Mucosa of rectum (tissue), 2 donors: ENCODE results near the gene ATP5ME.

ENCODE experiments used
- H3K27ac ChIP-seq, 2 donors: one replicate each; pipeline ENCODE4 v1.7.0; 2013; ENCODE audit warnings: inconsistent platforms in 2 of 2, low read depth in 2 of 2, low read length in 2 of 2
- H3K27me3 ChIP-seq, 2 donors: one replicate each; pipeline ENCODE4 v1.7.0; 2013; ENCODE audit warnings: low read length in 2 of 2; ENCODE audit not compliant: control insufficient read depth in 2 of 2, insufficient read depth in 2 of 2
- H3K36me3 ChIP-seq, 2 donors: one replicate each; pipeline ENCODE4 v1.7.0; 2013; ENCODE audit warnings: low read length in 2 of 2; ENCODE audit not compliant: control insufficient read depth in 2 of 2, insufficient read depth in 2 of 2
- H3K4me1 ChIP-seq, 2 donors: one replicate each; pipeline ENCODE4 v1.7.0; 2013; ENCODE audit warnings: low read length in 2 of 2, mild to moderate bottlenecking in 1 of 2; ENCODE audit not compliant: control insufficient read depth in 2 of 2, insufficient read depth in 2 of 2
- H3K4me3 ChIP-seq, 2 donors: one replicate each; pipeline ENCODE4 v1.7.0; 2013; ENCODE audit warnings: low read length in 2 of 2
- H3K9ac ChIP-seq, 2 donors: one replicate each; pipeline ENCODE4 v1.7.0; 2013; ENCODE audit warnings: low read length in 2 of 2, low read depth in 1 of 2, mild to moderate bottlenecking in 1 of 2
- H3K9me3 ChIP-seq, 2 donors: one replicate each; pipeline ENCODE4 v1.7.0; 2013; ENCODE audit warnings: low read length in 2 of 2; ENCODE audit not compliant: control insufficient read depth in 2 of 2
- donor health status: healthy.
- donor health status: Normal muscosa, but diverticular disease.

Gene ATP5ME

GRCh38 chr4:674172-675035, at the start of gene ATP5ME, which contains the start of gene MYL5:
Gene ATP5ME (minus strand): TSS chr4:674276. CDS start chr4:674247, 29 bp downstream.
Gene MYL5 (plus strand): TSS chr4:674542. CDS start chr4:678027, 3,485 bp downstream.
- H3K9me3 ChIP-seq, result no peaks in the 10 kb centered on the region
- H3K27ac ChIP-seq, result peak within 1 kb of the TSS; percentile 89 to 94

GRCh38 chr4:722851-723360, 48.8 kb upstream of the ATP5ME start:
- Histone ChIP-seq H3K9ac (no peak overlapping the region), H3K4me3 (no peak overlapping the region), H3K27ac (no peak overlapping the region), H3K4me1 (peaks cover 12 to 18% of the 10 kb centered on the region in 2 donors), H3K9me3 (no peaks in the 10 kb centered on the region), H3K27me3 (no peaks in the 10 kb centered on the region), H3K36me3 (peaks cover 4 to 5% of the 10 kb centered on the region in 2 donors)

More at GRCh38 chr4:674172-675035, at the start of gene ATP5ME, which contains the start of gene MYL5:
- Histone ChIP-seq H3K36me3 (peaks cover 16 to 18% of the 10 kb centered on the region in 2 donors), H3K4me3 (peak within 1 kb of the TSS; percentile 83 to 89), H3K9ac (peak within 1 kb of the TSS; percentile 94), H3K4me1 (peaks cover 27 to 34% of the 10 kb centered on the region in 2 donors), H3K27me3 (no peaks in the 10 kb centered on the region)

GRCh38 chr4:722169-722725, 48.2 kb upstream of the ATP5ME start:
- peaks cover 12 to 18% of the 10 kb centered on the region in 2 donors for H3K4me1 ChIP-seq

GRCh38 chr4:721261-722168, 47.4 kb upstream of the ATP5ME start:
- Histone ChIP-seq H3K4me3 (no peak overlapping the region), H3K4me1 (peaks cover 10 to 18% of the 10 kb centered on the region in 2 donors), H3K27me3 (no peaks in the 10 kb centered on the region), H3K9ac (no peak overlapping the region), H3K9me3 (no peaks in the 10 kb centered on the region), H3K36me3 (peaks cover 4 to 5% of the 10 kb centered on the region in 2 donors), H3K27ac (no peak overlapping the region)

More at GRCh38 chr4:722169-722725, 48.2 kb upstream of the ATP5ME start:
- Histone ChIP-seq H3K27ac (no peak overlapping the region), H3K27me3 (no peaks in the 10 kb centered on the region), H3K9me3 (no peaks in the 10 kb centered on the region), H3K36me3 (peaks cover 4 to 5% of the 10 kb centered on the region in 2 donors), H3K9ac (no peak overlapping the region), H3K4me3 (no peak overlapping the region)

GRCh38 chr4:720111-720860, 46.2 kb upstream of the ATP5ME start:
- H3K27ac ChIP-seq, result no peak overlapping the region
- no peaks in the 10 kb centered on the region for H3K9me3 ChIP-seq
- peaks cover 4 to 5% of the 10 kb centered on the region in 2 donors for H3K36me3 ChIP-seq
- H3K4me1 ChIP-seq, result peaks cover 10 to 18% of the 10 kb centered on the region in 2 donors
- no peaks in the 10 kb centered on the region for H3K27me3 ChIP-seq
- H3K4me3 ChIP-seq, result no peak overlapping the region
- no peak overlapping the region for H3K9ac ChIP-seq

- H3K9me3 ChIP-seq, result no peaks in the 10 kb centered on the region
- peaks cover 3 to 7% of the 10 kb centered on the region in 2 donors for H3K4me1 ChIP-seq
- no peak overlapping the region for H3K27ac ChIP-seq
These were observed 44.4 kb upstream of the ATP5ME start for GRCh38 chr4:718460-718859.

GRCh38 chr4:717601-718320, 43.7 kb upstream of the ATP5ME start:
- Histone ChIP-seq H3K4me3 (no peak overlapping the region), H3K9ac (no peak overlapping the region), H3K27ac (no peak overlapping the region), H3K27me3 (no peaks in the 10 kb centered on the region), H3K9me3 (no peaks in the 10 kb centered on the region), H3K4me1 (peaks cover 3 to 7% of the 10 kb centered on the region in 2 donors), H3K36me3 (peaks cover 0 to 8% of the 10 kb centered on the region in 2 donors)

More at GRCh38 chr4:718460-718859, 44.4 kb upstream of the ATP5ME start:
- Histone ChIP-seq H3K9ac (no peak overlapping the region), H3K4me3 (no peak overlapping the region), H3K36me3 (peaks cover 4 to 10% of the 10 kb centered on the region in 2 donors), H3K27me3 (no peaks in the 10 kb centered on the region)

- Histone ChIP-seq H3K27me3 (no peaks in the 10 kb centered on the region), H3K9me3 (no peaks in the 10 kb centered on the region), H3K4me1 (peaks cover 0 to 3% of the 10 kb centered on the region in 2 donors), H3K27ac (no peak overlapping the region), H3K9ac (no peak overlapping the region), H3K36me3 (peaks cover 0 to 5% of the 10 kb centered on the region in 2 donors), H3K4me3 (no peak overlapping the region)
These were observed 40.0 kb upstream of the ATP5ME start for GRCh38 chr4:714087-714486.
